BLaER1 treated with 17β-estradiol and CSF1 and Interleukin-3, amounts not matched to agents 10 nM and 100 nM (cell line): Measurements from ENCODE around the gene SRP54.
A peak's percentile ranks its signal among the peaks of the same experiment; 100 is the strongest.
"Not testable (repeated sequence)": the region's sequence is repeated elsewhere in the genome, so short reads cannot be mapped to it uniquely, and the experiment has no call there.

Source experiments
- H3K27ac ChIP-seq, 11 experiments: shearing (Covaris generic); formaldehyde crosslinking; 2 replicates each; pipeline ENCODE4 v1.8.1; 2022
- H3K27me3 ChIP-seq, 11 experiments: shearing (Covaris generic); formaldehyde crosslinking; 2 replicates each; pipeline ENCODE4 v1.8.1; 2022
- H3K36me3 ChIP-seq, 11 experiments: shearing (Covaris generic); formaldehyde crosslinking; 2 replicates each; pipeline ENCODE4 v1.8.1; 2022
- H3K4me1 ChIP-seq, 10 experiments: shearing (Covaris generic); formaldehyde crosslinking; 2 replicates each; pipeline ENCODE4 v1.8.1; 2022
- H3K4me2 ChIP-seq, 11 experiments: shearing (Covaris generic); formaldehyde crosslinking; 2 replicates each; pipeline ENCODE4 v1.8.1; 2022
- H3K4me3 ChIP-seq, 10 experiments: shearing (Covaris generic); formaldehyde crosslinking; 2 replicates each; pipeline ENCODE4 v1.8.1; 2022
- H3K9ac ChIP-seq, 11 experiments: shearing (Covaris generic); formaldehyde crosslinking; 2 replicates each; pipeline ENCODE4 v1.8.1; 2022
- H3K9me3 ChIP-seq, 11 experiments: shearing (Covaris generic); formaldehyde crosslinking; replicated peaks in 1 of 11; 2 replicates each; pipeline ENCODE4 v1.8.1; 2022
- H4K20me1 ChIP-seq, 11 experiments: shearing (Covaris generic); formaldehyde crosslinking; 2 replicates each; pipeline ENCODE4 v1.8.1; 2022
- Cebpa-rat ChIP-seq, 11 experiments: shearing (Covaris generic); IDR thresholded peaks; 2 replicates each; pipeline ENCODE4 v1.8.1; 2022

SRP54 gene

DNA sequence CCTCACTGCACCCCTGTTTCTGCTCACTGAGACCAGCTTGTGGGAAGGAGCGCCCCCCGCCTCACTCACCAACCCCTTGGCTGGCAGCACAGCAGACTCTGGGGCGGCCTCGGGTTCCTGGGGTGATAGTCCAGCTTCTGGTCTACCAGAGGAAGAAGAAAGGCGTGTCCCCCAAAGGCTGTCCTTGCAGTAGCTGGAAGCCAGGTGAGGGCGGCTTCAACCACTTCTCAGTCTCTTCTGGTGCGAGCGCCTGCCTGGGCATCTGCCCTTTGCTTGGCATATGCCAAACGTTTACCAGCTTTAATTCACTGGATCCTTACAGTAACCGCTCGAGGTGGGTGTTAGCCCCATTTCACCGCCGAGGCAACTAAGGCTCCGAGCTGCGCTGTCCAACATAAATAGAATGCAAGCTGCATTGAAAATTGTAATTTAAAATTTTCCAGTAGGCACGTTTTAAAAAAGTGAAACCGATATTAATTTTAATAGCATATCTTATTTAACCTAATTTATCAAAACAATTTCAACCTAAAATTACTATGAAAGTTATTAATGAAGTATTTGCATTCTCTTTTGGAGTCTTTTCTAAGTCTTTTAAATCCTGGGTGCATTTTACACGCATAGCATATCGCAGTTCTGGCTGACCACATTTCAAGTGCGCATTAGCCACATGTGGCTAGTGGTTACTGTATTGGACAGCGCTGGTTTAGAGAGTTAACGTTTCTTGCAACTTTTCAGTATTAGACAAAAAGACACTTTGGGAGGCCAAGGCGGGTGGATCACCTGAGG lies 64.2 kb downstream of the SRP54 start:
- Histone ChIP-seq H3K4me2 (peak overlapping the region; percentile 78 to 96 (median 91)), H3K4me3 (peak overlapping the region; percentile 76 to 91 (median 83)), H3K27me3 (no peaks in the 10 kb centered on the region), H4K20me1 (no peaks in the 10 kb centered on the region), H3K9ac (peak overlapping the region; percentile 74 to 87 (median 84)), H3K27ac (peak overlapping the region; percentile 67 to 85 (median 74)), H3K36me3 (peaks cover 5 to 23% (median 15%) of the 10 kb centered on the region in 11 experiments; a peak in 15 of 22 replicates), H3K4me1 (peaks cover 12 to 38% (median 17%) of the 10 kb centered on the region in 10 experiments), H3K9me3 (no peaks in the 10 kb centered on the region)
- no peak for TF ChIP-seq Cebpa-rat (IDR thresholded peaks at IDR 0.05)

GRCh38 chr14:35047976-35048513 lies 65.3 kb downstream of the SRP54 start:
- no peak overlapping the region for H3K9ac ChIP-seq
- H3K9me3 ChIP-seq, result no peaks in the 10 kb centered on the region
- peak overlapping the region in 9 of 11 experiments; percentile 78 to 96 (median 91); a peak in 16 of 22 replicates for H3K4me2 ChIP-seq
- H3K27ac ChIP-seq, result no peak overlapping the region
- no peak overlapping the region for H3K4me3 ChIP-seq
- peaks cover 12 to 38% (median 17%) of the 10 kb centered on the region in 10 experiments for H3K4me1 ChIP-seq
- H3K36me3 ChIP-seq, result peaks cover 6 to 34% (median 15%) of the 10 kb centered on the region in 11 experiments; a peak in 16 of 22 replicates
- no peak for TF ChIP-seq Cebpa-rat (IDR thresholded peaks at IDR 0.05)
- H4K20me1 ChIP-seq, result no peaks in the 10 kb centered on the region
- no peaks in the 10 kb centered on the region for H3K27me3 ChIP-seq

GRCh38 chr14:35050652-35051051 lies 67.9 kb downstream of the SRP54 start:
- Histone ChIP-seq H3K4me2 (peak overlapping the region in 4 of 11 experiments; percentile 5 to 26 (median 22); a peak in 3 of 22 replicates), H3K4me3 (no peak overlapping the region), H3K27ac (no peak overlapping the region; a peak in 1 of 22 replicates), H4K20me1 (no peaks in the 10 kb centered on the region), H3K36me3 (peaks cover 10 to 58% (median 29%) of the 10 kb centered on the region in 11 experiments; a peak in 20 of 22 replicates), H3K4me1 (peaks cover 10 to 31% (median 15%) of the 10 kb centered on the region in 10 experiments), H3K9me3 (no peaks in the 10 kb centered on the region), H3K9ac (no peak overlapping the region), H3K27me3 (no peaks in the 10 kb centered on the region)
- TF ChIP-seq Cebpa-rat (IDR thresholded peaks at IDR 0.05), result no peak

- Histone ChIP-seq H4K20me1 (no peaks in the 10 kb centered on the region), H3K27me3 (no peaks in the 10 kb centered on the region), H3K9ac (no peak overlapping the region), H3K4me2 (no peak overlapping the region), H3K27ac (no peak overlapping the region), H3K9me3 (no peaks in the 10 kb centered on the region), H3K4me3 (no peak overlapping the region), H3K36me3 (peaks cover 13 to 70% (median 33%) of the 10 kb centered on the region in 11 experiments; a peak in 20 of 22 replicates), H3K4me1 (peaks cover 9 to 30% (median 14%) of the 10 kb centered on the region in 10 experiments)
- TF ChIP-seq Cebpa-rat (IDR thresholded peaks at IDR 0.05), result no peak
These were observed 69.0 kb downstream of the SRP54 start for GRCh38 chr14:35051796-35052195.

GRCh38 chr14:35052637-35053036 lies 69.8 kb downstream of the SRP54 start:
- Histone ChIP-seq H3K27me3 (no peaks in the 10 kb centered on the region), H3K4me3 (no peak overlapping the region), H3K36me3 (peaks cover 17 to 78% (median 42%) of the 10 kb centered on the region in 11 experiments; a peak in 21 of 22 replicates), H3K9ac (no peak overlapping the region), H4K20me1 (no peaks in the 10 kb centered on the region), H3K9me3 (no peaks in the 10 kb centered on the region), H3K27ac (no peak overlapping the region), H3K4me1 (peaks cover under 1 to 23% (median 5%) of the 10 kb centered on the region in 10 experiments; a peak in 15 of 20 replicates), H3K4me2 (no peak overlapping the region)
- no peak for TF ChIP-seq Cebpa-rat (IDR thresholded peaks at IDR 0.05)

- H3K9ac ChIP-seq, H3K4me3 ChIP-seq, H3K27ac ChIP-seq, H3K4me2 ChIP-seq, H3K4me1 ChIP-seq, H4K20me1 ChIP-seq, H3K9me3 ChIP-seq, H3K27me3 ChIP-seq: not testable (repeated sequence)
- peaks cover 21 to 84% (median 41%) of the 10 kb centered on the region in 11 experiments for H3K36me3 ChIP-seq
These were observed 78.5 kb downstream of the SRP54 start for GRCh38 chr14:35061113-35061791.

DNA sequence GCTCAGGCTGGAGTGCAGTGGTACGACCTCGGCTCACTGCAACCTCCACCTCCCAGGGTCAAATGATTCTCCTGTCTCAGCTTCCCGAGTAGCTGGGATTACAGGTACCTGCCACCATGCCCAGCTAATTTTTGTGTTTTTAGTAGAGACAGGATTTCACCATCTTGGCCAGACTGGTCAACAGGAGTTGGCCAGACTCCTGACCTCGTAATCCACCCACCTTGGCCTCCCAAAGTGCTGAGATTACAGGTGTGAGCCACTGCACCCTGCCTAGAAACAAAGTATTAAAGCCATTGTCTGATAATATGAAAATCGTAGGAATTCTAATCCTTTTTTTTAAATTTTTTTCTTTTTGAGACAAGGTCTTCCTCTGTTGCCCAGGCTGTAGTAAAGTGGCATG lies 82.9 kb downstream of the SRP54 start:
- not testable (repeated sequence) for H3K27me3 ChIP-seq, H3K4me3 ChIP-seq, H3K27ac ChIP-seq, H3K9ac ChIP-seq, H3K4me1 ChIP-seq, H4K20me1 ChIP-seq, H3K9me3 ChIP-seq, H3K4me2 ChIP-seq
- peaks cover 15 to 81% (median 28%) of the 10 kb centered on the region in 11 experiments; a peak in 19 of 22 replicates for H3K36me3 ChIP-seq

GRCh38 chr14:35068238-35069012 lies 85.6 kb downstream of the SRP54 start:
- Histone ChIP-seq H3K9ac (no peak overlapping the region), H3K9me3 (0 out of 22 replicates have a peak, but pooled peaks cover 0 to 2% (median 0%) of the 10 kb centered on the region in 11 experiments), H3K36me3 (peaks cover 9 to 71% (median 23%) of the 10 kb centered on the region in 11 experiments; a peak in 19 of 22 replicates), H3K4me3 (no peak overlapping the region), H3K4me1 (peaks cover 0 to 10% (median 0%) of the 10 kb centered on the region in 10 experiments; a peak in 2 of 20 replicates), H3K4me2 (no peak overlapping the region), H4K20me1 (no peaks in the 10 kb centered on the region), H3K27me3 (no peaks in the 10 kb centered on the region), H3K27ac (no peak overlapping the region)
- TF ChIP-seq Cebpa-rat (IDR thresholded peaks at IDR 0.05), result no peak
